Keratinocyte (primary cell): ENCODE measurements around the gene ZNF518B. TPM values are rescaled to one million over a fixed set of nuclear protein-coding genes. Genes with fewer than 3 reads are reported as not detected.

Experiments used
- DNase-seq: peaks from one replicate; pipeline ENCODE4 v3.0.0-alpha.2; 2011; ENCODE audit warnings: low read depth, missing footprints, low spot score
- FAIRE-seq: peaks from 2 replicates; lab custom pipeline; 2011; peaks lifted over from hg19 to GRCh38; lab: Jason Lieb, UNC
- H2AFZ ChIP-seq: 2 replicates; pipeline ENCODE4 v1.6.0; 2012; ENCODE audit warnings: low read length, control low read depth, inconsistent platforms; ENCODE audit not compliant: control insufficient read depth
- H3K27ac ChIP-seq: 2 replicates; pipeline ENCODE4 v1.5.1; 2011; ENCODE audit warnings: low read length; ENCODE audit not compliant: control insufficient read depth, insufficient read depth
- H3K27me3 ChIP-seq: 3 replicates; pipeline ENCODE4 v1.6.0; 2011; ENCODE audit warnings: low read length; ENCODE audit not compliant: control insufficient read depth, insufficient read depth; ENCODE audit errors: extremely low read depth
- H3K36me3 ChIP-seq, 2 experiments: 2 replicates in 1 of 2; 3 replicates in 1 of 2; pipeline ENCODE4 v1.5.1; 2011; ENCODE audit warnings: low read length in 2 of 2, mild to moderate bottlenecking in 1 of 2; ENCODE audit not compliant: control insufficient read depth in 2 of 2, insufficient read depth in 2 of 2; ENCODE audit errors: extremely low read depth in 1 of 2
- H3K4me1 ChIP-seq: 3 replicates; pipeline ENCODE4 v1.5.1; 2011; ENCODE audit warnings: low read length; ENCODE audit not compliant: control insufficient read depth, insufficient read depth; ENCODE audit errors: extremely low read depth
- H3K4me2 ChIP-seq: 3 replicates; pipeline ENCODE4 v1.6.0; 2011; ENCODE audit warnings: low read depth, low read length; ENCODE audit not compliant: control insufficient read depth, insufficient read depth; ENCODE audit errors: extremely low read depth
- H3K4me3 ChIP-seq, 3 experiments: fragments of 200-600 bp in 1 of 3; sonication (generic) in 1 of 3; 2 replicates in 2 of 3; 3 replicates in 1 of 3; pipeline ENCODE4 v1.5.1; 2011 to 2016; ENCODE audit warnings: low read length in 3 of 3, mild to moderate bottlenecking in 3 of 3, control low read depth in 2 of 3, inconsistent platforms in 1 of 3, low read depth in 1 of 3, mixed read lengths in 1 of 3, mixed run types in 1 of 3, moderate library complexity in 1 of 3; ENCODE audit not compliant: control insufficient read depth in 2 of 3, insufficient read depth in 2 of 3; ENCODE audit errors: extremely low read depth in 1 of 3
- H3K79me2 ChIP-seq: 2 replicates; pipeline ENCODE4 v1.6.0; 2012; ENCODE audit warnings: low read length; ENCODE audit not compliant: control insufficient read depth, insufficient read depth
- H3K9ac ChIP-seq: 3 replicates; pipeline ENCODE4 v1.6.0; 2011; ENCODE audit warnings: low read length; ENCODE audit not compliant: control insufficient read depth, insufficient read depth; ENCODE audit errors: extremely low read depth
- H3K9me1 ChIP-seq: 3 replicates; pipeline ENCODE4 v1.6.0; 2011; ENCODE audit warnings: low read length; ENCODE audit not compliant: control insufficient read depth, insufficient read depth; ENCODE audit errors: extremely low read depth
- H3K9me3 ChIP-seq: 2 replicates; pipeline ENCODE4 v1.5.1; 2012; ENCODE audit warnings: low read depth, low read length; ENCODE audit not compliant: control insufficient read depth
- H4K20me1 ChIP-seq: 3 replicates; pipeline ENCODE4 v1.6.0; 2011; ENCODE audit warnings: low read length; ENCODE audit not compliant: control insufficient read depth, insufficient read depth; ENCODE audit errors: extremely low read depth
- EZH2 ChIP-seq: IDR thresholded peaks from one replicate; pipeline ENCODE4 v1.6.1; 2012; ENCODE audit warnings: inconsistent platforms, mild to moderate bottlenecking, low read length, moderate library complexity
- dilution Hi-C: fragments of 300-500 bp; cut with MboI; formaldehyde crosslinking; loops from one replicate; pipeline ENCODE4 v1.7.0; 2020; ENCODE audit warnings: low sequenced_read_pairs; ENCODE audit not compliant: extremely low pct_ligation_motif_present
- polyA plus RNA-seq, 5 experiments: library from polyadenylated mRNA; depleted of rRNA in 3 of 5; stranded (reverse) in 3 of 5; stranded (forward) in 1 of 5; unstranded in 1 of 5; fragments of >200 nt; gene quantifications; 1 replicate in 1 of 5; 2 replicates in 3 of 5; 3 replicates in 1 of 5; pipeline versions ENCODE4 v1.2.1 to v1.2.3, GENCODE V29; 2011 to 2012; ENCODE audit warnings: missing spikeins in 2 of 5, low read depth in 1 of 5, low replicate concordance in 1 of 5
- TF ChIP-seq, protein P1 (sequence below), 3 experiments: IDR thresholded peaks in 1 of 3; conservative IDR thresholded peaks in 1 of 3; optimal IDR thresholded peaks in 1 of 3; 2 replicates in 2 of 3; 3 replicates in 1 of 3; pipeline versions ENCODE3 to v1.5.1; 2011; ENCODE audit warnings: low read length in 3 of 3, mild to moderate bottlenecking in 3 of 3, moderate library complexity in 2 of 3, control low read depth in 1 of 3, inconsistent platforms in 1 of 3; ENCODE audit not compliant: insufficient read depth in 2 of 3; ENCODE audit errors: extremely low read depth in 1 of 3

Gene ZNF518B
- polyA plus RNA-seq, 1 donor (not counting 4 experiments of a cell fraction or from before 2014, with no cell fraction given): 14.2 TPM

- H2AFZ ChIP-seq: no peak overlapping the region
- DNase-seq: no peak
- H3K4me1 ChIP-seq: no peaks in the 10 kb centered on the region
- no peaks in the 10 kb centered on the region for H3K79me2 ChIP-seq
- FAIRE-seq: no peak
- H3K27ac ChIP-seq: no peak overlapping the region
- no peaks in the 10 kb centered on the region for H3K9me3 ChIP-seq
- no peak overlapping the region for H3K4me2 ChIP-seq
- no peaks in the 10 kb centered on the region for H4K20me1 ChIP-seq
- H3K36me3 ChIP-seq: no peaks in the 10 kb centered on the region
- no peaks in the 10 kb centered on the region for H3K9me1 ChIP-seq
- TF ChIP-seq, protein P1, sequence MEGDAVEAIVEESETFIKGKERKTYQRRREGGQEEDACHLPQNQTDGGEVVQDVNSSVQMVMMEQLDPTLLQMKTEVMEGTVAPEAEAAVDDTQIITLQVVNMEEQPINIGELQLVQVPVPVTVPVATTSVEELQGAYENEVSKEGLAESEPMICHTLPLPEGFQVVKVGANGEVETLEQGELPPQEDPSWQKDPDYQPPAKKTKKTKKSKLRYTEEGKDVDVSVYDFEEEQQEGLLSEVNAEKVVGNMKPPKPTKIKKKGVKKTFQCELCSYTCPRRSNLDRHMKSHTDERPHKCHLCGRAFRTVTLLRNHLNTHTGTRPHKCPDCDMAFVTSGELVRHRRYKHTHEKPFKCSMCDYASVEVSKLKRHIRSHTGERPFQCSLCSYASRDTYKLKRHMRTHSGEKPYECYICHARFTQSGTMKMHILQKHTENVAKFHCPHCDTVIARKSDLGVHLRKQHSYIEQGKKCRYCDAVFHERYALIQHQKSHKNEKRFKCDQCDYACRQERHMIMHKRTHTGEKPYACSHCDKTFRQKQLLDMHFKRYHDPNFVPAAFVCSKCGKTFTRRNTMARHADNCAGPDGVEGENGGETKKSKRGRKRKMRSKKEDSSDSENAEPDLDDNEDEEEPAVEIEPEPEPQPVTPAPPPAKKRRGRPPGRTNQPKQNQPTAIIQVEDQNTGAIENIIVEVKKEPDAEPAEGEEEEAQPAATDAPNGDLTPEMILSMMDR (optimal IDR thresholded peaks at IDR 0.05 in 1 of 3, IDR thresholded peaks at IDR 0.05 in 1 of 3, conservative IDR thresholded peaks at IDR 0.05 in 1 of 3; ENCODE audit: extremely low read depth in 1 of 3, insufficient read depth in 2 of 3, low read length in 3 of 3): no peak
- no peak for TF ChIP-seq EZH2
- H3K4me3 ChIP-seq: no peak overlapping the region
- H3K27me3 ChIP-seq: no peaks in the 10 kb centered on the region
- H3K9ac ChIP-seq: no peak overlapping the region
- dilution Hi-C loops: no loop called here
Observed at GRCh38 chr4:10491401-10491800, 34.2 kb upstream of the ZNF518B start.

- H3K27ac ChIP-seq: no peak overlapping the region
- H3K9ac ChIP-seq: no peak overlapping the region
- H3K9me3 ChIP-seq: no peaks in the 10 kb centered on the region
- H4K20me1 ChIP-seq: no peaks in the 10 kb centered on the region
- H3K36me3 ChIP-seq: no peaks in the 10 kb centered on the region
- H3K79me2 ChIP-seq: no peaks in the 10 kb centered on the region
- DNase-seq (no peak), FAIRE-seq (no peak)
- H2AFZ ChIP-seq: no peak overlapping the region
- no peaks in the 10 kb centered on the region for H3K4me1 ChIP-seq
- dilution Hi-C loops: no loop called here
- no peak overlapping the region for H3K4me3 ChIP-seq
- no peaks in the 10 kb centered on the region for H3K9me1 ChIP-seq
- TF ChIP-seq, protein P1 (optimal IDR thresholded peaks at IDR 0.05 in 1 of 3, IDR thresholded peaks at IDR 0.05 in 1 of 3, conservative IDR thresholded peaks at IDR 0.05 in 1 of 3; ENCODE audit: extremely low read depth in 1 of 3, insufficient read depth in 2 of 3, low read length in 3 of 3): no peak
- H3K4me2 ChIP-seq: no peak overlapping the region
- H3K27me3 ChIP-seq: no peaks in the 10 kb centered on the region
Observed at GRCh38 chr4:10490996-10491395, 33.8 kb upstream of the ZNF518B start.
